A549 (cell line): ENCODE results near the gene EXOC3L2. TPM values are rescaled to one million over a fixed set of nuclear protein-coding genes. Genes with fewer than 3 reads are reported as not detected.

ENCODE experiments used
- ATAC-seq, 2 experiments: fragments of 200-7000 bp in 1 of 2; fragments of >200 bp in 1 of 2; cut with Nextera tagmentation in 1 of 2; cut with Tn5 transposase in 1 of 2; 3 replicates each; pipeline versions ENCODE4 v1.8.0 to v1.9.1; 2018 to 2020; ENCODE audit warnings: mild to moderate bottlenecking in 1 of 2, moderate library complexity in 1 of 2
- CTCF ChIA-PET: fragments of 300-600 bp; sonication (Branson Sonifier 250); formaldehyde crosslinking; extraction: SDS; loops from one replicate; lab custom pipeline; 2021; ENCODE audit warnings: antibody characterized with exemption, inconsistent platforms; lab: Yijun Ruan, JAX
- POLR2A ChIA-PET: fragments of 350-600 bp; formaldehyde crosslinking; extraction: SDS; loops from one replicate; lab custom pipeline; 2021; ENCODE audit warnings: antibody characterized with exemption, inconsistent platforms; lab: Yijun Ruan, JAX
- DNase-seq, 2 experiments: peaks; one replicate each; pipeline versions ENCODE4 v3.0.0 to v3.0.0-alpha.2; 2011 to 2016; ENCODE audit warnings: low read depth in 1 of 2, low spot score in 1 of 2
- FAIRE-seq: peaks from 2 replicates; lab custom pipeline; 2011; peaks lifted over from hg19 to GRCh38; lab: Jason Lieb, UNC
- H3K27ac ChIP-seq, 2 experiments: fragments of >200 bp; sonication (Bioruptor Twin); formaldehyde crosslinking; 3 replicates each; pipeline ENCODE4 v1.5.1; 2016 to 2017
- H3K4me1 ChIP-seq: fragments of >200 bp; sonication (Bioruptor Twin); formaldehyde crosslinking; 3 replicates; pipeline ENCODE4 v1.6.1; 2016
- H3K4me2 ChIP-seq: fragments of >200 bp; sonication (Bioruptor Twin); formaldehyde crosslinking; 3 replicates; pipeline ENCODE4 v1.6.1; 2016
- H3K4me3 ChIP-seq: fragments of >200 bp; sonication (Bioruptor Twin); formaldehyde crosslinking; 3 replicates; pipeline ENCODE4 v1.5.1; 2016
- H3K9me3 ChIP-seq: fragments of >200 bp; sonication (Bioruptor Twin); formaldehyde crosslinking; 3 replicates; pipeline ENCODE4 v1.6.1; 2016
- GATA3 ChIP-seq: IDR thresholded peaks from 2 replicates; pipeline ENCODE4 v1.6.1; 2012; ENCODE audit warnings: borderline replicate concordance
- HEYL ChIP-seq: fragments of 250-450 bp; sonication (Bioruptor Pico); IDR thresholded peaks from 2 replicates; pipeline ENCODE4 v1.8.0; 2021; ENCODE audit warnings: mild to moderate bottlenecking, moderate library complexity
- HOXA7 ChIP-seq: fragments of 250-450 bp; sonication (Bioruptor Pico); IDR thresholded peaks from 2 replicates; pipeline ENCODE4 v1.5.0; 2020; ENCODE audit warnings: mild to moderate bottlenecking, moderate library complexity
- JUN ChIP-seq, 2 experiments: fragments of >200 bp; sonication (Bioruptor Twin); formaldehyde crosslinking; IDR thresholded peaks; 2 replicates in 1 of 2; 3 replicates in 1 of 2; pipeline ENCODE4 v1.6.1; 2016 to 2017
- KDM5A ChIP-seq: fragments of 200-600 bp; sonication (generic); IDR thresholded peaks from 2 replicates; pipeline ENCODE4 v1.6.1; 2016; ENCODE audit warnings: antibody characterized with exemption, mild to moderate bottlenecking
- MYC ChIP-seq: IDR thresholded peaks from 2 replicates; pipeline ENCODE4 v1.6.1; 2012; ENCODE audit warnings: mild to moderate bottlenecking, inconsistent platforms, low read length, improper control_type of control experiment, borderline replicate concordance
- NFE2L2 ChIP-seq: fragments of 150-350 bp; conservative IDR thresholded peaks from 2 replicates; pipeline ENCODE4 v1.6.1; 2014; ENCODE audit warnings: low read length
- PHF8 ChIP-seq: fragments of 200-600 bp; sonication (generic); IDR thresholded peaks from 2 replicates; pipeline ENCODE4 v1.6.1; 2016; ENCODE audit warnings: low read depth, mild to moderate bottlenecking, antibody characterized with exemption, moderate library complexity, borderline replicate concordance
- POLR2A ChIP-seq: IDR thresholded peaks from 2 replicates; pipeline ENCODE4 v1.6.1; 2012; ENCODE audit warnings: mild to moderate bottlenecking, low read length
- POLR2AphosphoS2 ChIP-seq: conservative IDR thresholded peaks from 2 replicates; pipeline ENCODE4 v1.6.1; 2012; ENCODE audit warnings: low read length, improper control_type of control experiment, inconsistent platforms
- RAD21 ChIP-seq, 2 experiments: fragments of >200 bp in 1 of 2; sonication (Bioruptor Twin) in 1 of 2; formaldehyde crosslinking in 1 of 2; IDR thresholded peaks in 1 of 2; conservative IDR thresholded peaks in 1 of 2; 2 replicates in 1 of 2; 3 replicates in 1 of 2; pipeline ENCODE4 v1.6.1; 2012 to 2018; ENCODE audit warnings: inconsistent platforms in 1 of 2
- RCOR1 ChIP-seq: fragments of 150-350 bp; IDR thresholded peaks from 2 replicates; pipeline ENCODE4 v1.6.1; 2014; ENCODE audit warnings: antibody characterized with exemption, low read length, low read depth
- SREBF2 ChIP-seq: fragments of 450-650 bp; IDR thresholded peaks from 2 replicates; pipeline ENCODE4 v1.6.1; 2014; ENCODE audit warnings: mild to moderate bottlenecking, moderate library complexity
- TFCP2L1 ChIP-seq: fragments of 250-450 bp; sonication (Bioruptor Pico); IDR thresholded peaks from 2 replicates; pipeline ENCODE4 v1.5.0; 2021; ENCODE audit warnings: mild to moderate bottlenecking
- ZC3H11A ChIP-seq: fragments of 450-650 bp; IDR thresholded peaks from 2 replicates; pipeline ENCODE4 v1.6.1; 2014; ENCODE audit warnings: antibody characterized with exemption, mild to moderate bottlenecking
- WGBS: methylation state at CpG from one replicate; pipeline ENCODE4 v1.1.6; 2017; ENCODE audit errors: missing lambda C conversion rate; 5-methylcytosine and 5-hydroxymethylcytosine counted together
- polyA plus RNA-seq, 4 experiments: library from polyadenylated mRNA; depleted of rRNA in 3 of 4; stranded (reverse); fragments of >200 nt; fragmentation: RNase III in 1 of 4; extraction: RNeasy Plus Mini Kit Qiagen cat#74134 plus additional on column Dnase treatment in 1 of 4; gene quantifications; 2 replicates in 3 of 4; 3 replicates in 1 of 4; pipeline ENCODE4 v1.2.3, GENCODE V29; 2011 to 2017
- TF ChIP-seq, protein P1 (sequence below): fragments of >200 bp; sonication (Bioruptor Twin); formaldehyde crosslinking; IDR thresholded peaks from 3 replicates; pipeline ENCODE4 v1.6.1; 2016
- TF ChIP-seq, protein P2 (sequence below): IDR thresholded peaks from 2 replicates; pipeline ENCODE4 v1.6.1; 2012
- TF ChIP-seq, protein P3 (sequence below): fragments of >200 bp; sonication (Bioruptor Twin); formaldehyde crosslinking; IDR thresholded peaks from 2 replicates; pipeline ENCODE4 v1.6.1; 2016
- TF ChIP-seq, protein P4 (sequence below): fragments of 450-650 bp; IDR thresholded peaks from 2 replicates; pipeline ENCODE4 v1.6.1; 2014; ENCODE audit warnings: antibody characterized with exemption
- TF ChIP-seq, protein P5 (sequence below): fragments of >200 bp; sonication (Bioruptor Twin); formaldehyde crosslinking; IDR thresholded peaks from 3 replicates; pipeline ENCODE4 v1.5.1; 2016
- TF ChIP-seq, protein P6 (sequence below): IDR thresholded peaks from 2 replicates; pipeline ENCODE4 v1.6.1; 2012; ENCODE audit warnings: low read depth, borderline replicate concordance
- TF ChIP-seq, protein P7 (sequence below): fragments of 250-450 bp; sonication (Bioruptor Pico); IDR thresholded peaks from 2 replicates; pipeline ENCODE4 v1.5.0; 2021; ENCODE audit warnings: mild to moderate bottlenecking, moderate library complexity, borderline replicate concordance
- TF ChIP-seq, protein P8 (sequence below): fragments of 150-350 bp; IDR thresholded peaks from 2 replicates; pipeline ENCODE4 v1.6.1; 2014; ENCODE audit warnings: low read depth, mild to moderate bottlenecking, low read length

Gene EXOC3L2
- polyA plus RNA-seq, 2 of the 4 experiments (the other 2 are of a cell fraction), result 0.16 to 0.50 TPM

DNA sequence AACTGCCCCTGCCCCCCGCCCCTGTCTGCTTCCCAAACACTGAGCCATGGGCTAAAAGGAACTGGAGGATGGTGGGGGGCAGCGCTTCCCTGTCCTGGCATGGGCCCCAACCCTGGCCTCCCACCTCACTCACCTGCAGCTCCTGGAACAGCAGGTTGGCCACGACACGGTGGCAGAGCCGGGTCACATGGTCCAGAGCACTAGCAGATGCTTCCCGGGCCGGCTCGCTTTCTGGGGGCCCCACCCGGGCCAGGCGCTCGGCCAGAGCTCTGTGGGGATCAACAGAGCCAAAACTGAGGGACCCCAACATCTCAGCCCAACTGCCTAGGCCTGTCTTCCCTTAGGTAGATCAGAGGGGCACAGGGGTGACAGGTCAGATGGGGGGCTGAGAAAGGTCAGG, 20.6 kb downstream of the EXOC3L2 start:
- no peak for FAIRE-seq
- TF ChIP-seq NFE2L2 (no peak), HEYL (CRISPR knock-in tag) (no peak), HOXA7 (CRISPR knock-in tag) (no peak), GATA3 (no peak), KDM5A (no peak), ZC3H11A (no peak), POLR2A (no peak), RCOR1 (no peak), POLR2AphosphoS2 (no peak), JUN (IDR thresholded peaks at IDR 0.05) (no peak), PHF8 (no peak), RAD21 (conservative IDR thresholded peaks at IDR 0.05 in 1 of 2, IDR thresholded peaks at IDR 0.05 in 1 of 2) (no peak)
- TF ChIP-seq, protein P1, sequence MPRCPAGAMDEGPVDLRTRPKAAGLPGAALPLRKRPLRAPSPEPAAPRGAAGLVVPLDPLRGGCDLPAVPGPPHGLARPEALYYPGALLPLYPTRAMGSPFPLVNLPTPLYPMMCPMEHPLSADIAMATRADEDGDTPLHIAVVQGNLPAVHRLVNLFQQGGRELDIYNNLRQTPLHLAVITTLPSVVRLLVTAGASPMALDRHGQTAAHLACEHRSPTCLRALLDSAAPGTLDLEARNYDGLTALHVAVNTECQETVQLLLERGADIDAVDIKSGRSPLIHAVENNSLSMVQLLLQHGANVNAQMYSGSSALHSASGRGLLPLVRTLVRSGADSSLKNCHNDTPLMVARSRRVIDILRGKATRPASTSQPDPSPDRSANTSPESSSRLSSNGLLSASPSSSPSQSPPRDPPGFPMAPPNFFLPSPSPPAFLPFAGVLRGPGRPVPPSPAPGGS, result no peak
- TF ChIP-seq, protein P2, sequence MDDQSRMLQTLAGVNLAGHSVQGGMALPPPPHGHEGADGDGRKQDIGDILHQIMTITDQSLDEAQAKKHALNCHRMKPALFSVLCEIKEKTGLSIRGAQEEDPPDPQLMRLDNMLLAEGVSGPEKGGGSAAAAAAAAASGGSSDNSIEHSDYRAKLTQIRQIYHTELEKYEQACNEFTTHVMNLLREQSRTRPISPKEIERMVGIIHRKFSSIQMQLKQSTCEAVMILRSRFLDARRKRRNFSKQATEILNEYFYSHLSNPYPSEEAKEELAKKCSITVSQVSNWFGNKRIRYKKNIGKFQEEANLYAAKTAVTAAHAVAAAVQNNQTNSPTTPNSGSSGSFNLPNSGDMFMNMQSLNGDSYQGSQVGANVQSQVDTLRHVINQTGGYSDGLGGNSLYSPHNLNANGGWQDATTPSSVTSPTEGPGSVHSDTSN, result no peak
- TF ChIP-seq, protein P3, sequence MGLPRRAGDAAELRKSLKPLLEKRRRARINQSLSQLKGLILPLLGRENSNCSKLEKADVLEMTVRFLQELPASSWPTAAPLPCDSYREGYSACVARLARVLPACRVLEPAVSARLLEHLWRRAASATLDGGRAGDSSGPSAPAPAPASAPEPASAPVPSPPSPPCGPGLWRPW, result no peak
- TF ChIP-seq, protein P4, sequence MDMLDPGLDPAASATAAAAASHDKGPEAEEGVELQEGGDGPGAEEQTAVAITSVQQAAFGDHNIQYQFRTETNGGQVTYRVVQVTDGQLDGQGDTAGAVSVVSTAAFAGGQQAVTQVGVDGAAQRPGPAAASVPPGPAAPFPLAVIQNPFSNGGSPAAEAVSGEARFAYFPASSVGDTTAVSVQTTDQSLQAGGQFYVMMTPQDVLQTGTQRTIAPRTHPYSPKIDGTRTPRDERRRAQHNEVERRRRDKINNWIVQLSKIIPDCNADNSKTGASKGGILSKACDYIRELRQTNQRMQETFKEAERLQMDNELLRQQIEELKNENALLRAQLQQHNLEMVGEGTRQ, result no peak
- TF ChIP-seq, protein P5, sequence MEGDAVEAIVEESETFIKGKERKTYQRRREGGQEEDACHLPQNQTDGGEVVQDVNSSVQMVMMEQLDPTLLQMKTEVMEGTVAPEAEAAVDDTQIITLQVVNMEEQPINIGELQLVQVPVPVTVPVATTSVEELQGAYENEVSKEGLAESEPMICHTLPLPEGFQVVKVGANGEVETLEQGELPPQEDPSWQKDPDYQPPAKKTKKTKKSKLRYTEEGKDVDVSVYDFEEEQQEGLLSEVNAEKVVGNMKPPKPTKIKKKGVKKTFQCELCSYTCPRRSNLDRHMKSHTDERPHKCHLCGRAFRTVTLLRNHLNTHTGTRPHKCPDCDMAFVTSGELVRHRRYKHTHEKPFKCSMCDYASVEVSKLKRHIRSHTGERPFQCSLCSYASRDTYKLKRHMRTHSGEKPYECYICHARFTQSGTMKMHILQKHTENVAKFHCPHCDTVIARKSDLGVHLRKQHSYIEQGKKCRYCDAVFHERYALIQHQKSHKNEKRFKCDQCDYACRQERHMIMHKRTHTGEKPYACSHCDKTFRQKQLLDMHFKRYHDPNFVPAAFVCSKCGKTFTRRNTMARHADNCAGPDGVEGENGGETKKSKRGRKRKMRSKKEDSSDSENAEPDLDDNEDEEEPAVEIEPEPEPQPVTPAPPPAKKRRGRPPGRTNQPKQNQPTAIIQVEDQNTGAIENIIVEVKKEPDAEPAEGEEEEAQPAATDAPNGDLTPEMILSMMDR, result no peak
- TF ChIP-seq, protein P6, sequence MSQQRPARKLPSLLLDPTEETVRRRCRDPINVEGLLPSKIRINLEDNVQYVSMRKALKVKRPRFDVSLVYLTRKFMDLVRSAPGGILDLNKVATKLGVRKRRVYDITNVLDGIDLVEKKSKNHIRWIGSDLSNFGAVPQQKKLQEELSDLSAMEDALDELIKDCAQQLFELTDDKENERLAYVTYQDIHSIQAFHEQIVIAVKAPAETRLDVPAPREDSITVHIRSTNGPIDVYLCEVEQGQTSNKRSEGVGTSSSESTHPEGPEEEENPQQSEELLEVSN, result no peak

DNA sequence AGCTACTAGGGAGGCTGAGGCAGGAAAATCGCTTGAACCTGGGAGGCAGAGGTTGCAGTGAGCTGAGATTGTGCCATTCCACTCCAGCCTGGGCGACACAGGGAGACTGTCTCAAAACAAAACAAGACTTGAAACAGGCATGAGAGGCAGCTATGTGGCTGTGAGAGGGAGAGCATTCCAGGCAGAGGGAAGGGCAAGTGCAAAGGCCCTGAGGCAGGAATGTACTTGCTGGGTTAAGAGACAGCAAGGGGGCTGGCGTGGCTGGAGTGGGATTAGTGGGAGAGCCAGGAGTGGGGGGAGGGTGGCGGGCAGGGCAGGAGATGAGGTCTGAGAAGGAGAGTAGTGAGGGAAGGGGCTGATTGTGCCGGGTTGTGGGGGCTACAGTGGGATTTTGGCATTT, 21.3 kb downstream of the EXOC3L2 start:
- Histone ChIP-seq H3K4me2 (no peak overlapping the region), H3K4me3 (no peak overlapping the region), H3K4me1 (no peaks in the 10 kb centered on the region), H3K9me3 (no peaks in the 10 kb centered on the region), H3K27ac (no peak overlapping the region)
- no peak for FAIRE-seq
- ChIA-PET CTCF (interaction anchor here (1.0 kb wide), 1 partner anchor 262 kb away, joined by 3 read pairs; no protein-coding TSS in a partner anchor), POLR2A (no interaction called here)
- no peak for DNase-seq
- ATAC-seq, result no peak
- TF ChIP-seq GATA3, result no peak
- 52% methylated on average over 5 of the region's 5 CpGs for WGBS

More for the DNA sequence above, 20.6 kb downstream of the EXOC3L2 start:
- Histone ChIP-seq H3K4me2 (no peak overlapping the region), H3K9me3 (no peaks in the 10 kb centered on the region), H3K27ac (no peak overlapping the region), H3K4me3 (no peak overlapping the region), H3K4me1 (no peaks in the 10 kb centered on the region)
- 59% methylated on average over 9 of the region's 11 CpGs for WGBS
- POLR2A ChIA-PET, result no interaction called here
- no peak for DNase-seq
- no peak; a peak in 1 of 6 replicates for ATAC-seq
- CTCF ChIA-PET, result no interaction called here

DNA sequence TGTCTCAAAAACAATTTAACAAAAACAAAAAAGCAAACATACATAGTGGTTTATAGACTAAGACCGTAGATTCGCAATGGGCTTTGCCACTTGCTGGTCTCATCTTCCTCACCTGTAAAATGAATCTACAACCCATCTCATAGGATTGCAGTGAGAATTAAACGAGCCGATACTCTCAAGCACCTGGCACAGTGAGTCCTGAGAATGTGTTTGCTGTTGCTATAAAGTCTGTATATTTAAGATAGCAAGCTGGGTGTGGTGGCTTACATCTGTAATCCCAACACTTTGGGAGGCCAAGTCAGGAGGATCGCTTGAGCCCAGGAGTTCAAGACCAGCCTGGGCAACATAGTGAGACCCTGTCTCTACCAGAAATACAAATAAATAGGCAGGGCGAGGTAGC, 22.5 kb downstream of the EXOC3L2 start:
- ChIA-PET CTCF (interaction anchor here (0.6 to 0.9 kb wide), 2 partner anchors 181 to 612 kb away, joined by 3 read pairs; no protein-coding TSS in a partner anchor), POLR2A (no interaction called here)
- no peak overlapping the region for H3K27ac ChIP-seq
- no peak overlapping the region for H3K4me3 ChIP-seq
- DNase-seq (no peak), FAIRE-seq (no peak), ATAC-seq (no peak)
- 75% methylated on average over 6 of the region's 6 CpGs for WGBS
- no peaks in the 10 kb centered on the region for H3K4me1 ChIP-seq
- H3K9me3 ChIP-seq, result no peaks in the 10 kb centered on the region
- no peak overlapping the region for H3K4me2 ChIP-seq
- TF ChIP-seq JUN (IDR thresholded peaks at IDR 0.05), result no peak
- TF ChIP-seq PHF8, result no peak
- TF ChIP-seq, protein P7, sequence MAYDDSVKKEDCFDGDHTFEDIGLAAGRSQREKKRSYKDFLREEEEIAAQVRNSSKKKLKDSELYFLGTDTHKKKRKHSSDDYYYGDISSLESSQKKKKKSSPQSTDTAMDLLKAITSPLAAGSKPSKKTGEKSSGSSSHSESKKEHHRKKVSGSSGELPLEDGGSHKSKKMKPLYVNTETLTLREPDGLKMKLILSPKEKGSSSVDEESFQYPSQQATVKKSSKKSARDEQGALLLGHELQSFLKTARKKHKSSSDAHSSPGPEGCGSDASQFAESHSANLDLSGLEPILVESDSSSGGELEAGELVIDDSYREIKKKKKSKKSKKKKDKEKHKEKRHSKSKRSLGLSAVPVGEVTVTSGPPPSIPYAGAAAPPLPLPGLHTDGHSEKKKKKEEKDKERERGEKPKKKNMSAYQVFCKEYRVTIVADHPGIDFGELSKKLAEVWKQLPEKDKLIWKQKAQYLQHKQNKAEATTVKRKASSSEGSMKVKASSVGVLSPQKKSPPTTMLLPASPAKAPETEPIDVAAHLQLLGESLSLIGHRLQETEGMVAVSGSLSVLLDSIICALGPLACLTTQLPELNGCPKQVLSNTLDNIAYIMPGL (CRISPR knock-in tag), result no peak
- TF ChIP-seq, protein P6, result no peak
- no peak for TF ChIP-seq NFE2L2
- TF ChIP-seq MYC, result no peak
- no peak for TF ChIP-seq TFCP2L1 (CRISPR knock-in tag)
- TF ChIP-seq, protein P8, sequence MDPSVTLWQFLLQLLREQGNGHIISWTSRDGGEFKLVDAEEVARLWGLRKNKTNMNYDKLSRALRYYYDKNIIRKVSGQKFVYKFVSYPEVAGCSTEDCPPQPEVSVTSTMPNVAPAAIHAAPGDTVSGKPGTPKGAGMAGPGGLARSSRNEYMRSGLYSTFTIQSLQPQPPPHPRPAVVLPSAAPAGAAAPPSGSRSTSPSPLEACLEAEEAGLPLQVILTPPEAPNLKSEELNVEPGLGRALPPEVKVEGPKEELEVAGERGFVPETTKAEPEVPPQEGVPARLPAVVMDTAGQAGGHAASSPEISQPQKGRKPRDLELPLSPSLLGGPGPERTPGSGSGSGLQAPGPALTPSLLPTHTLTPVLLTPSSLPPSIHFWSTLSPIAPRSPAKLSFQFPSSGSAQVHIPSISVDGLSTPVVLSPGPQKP, result no peak
- no peak for TF ChIP-seq SREBF2
- no peak for TF ChIP-seq RCOR1
- no peak for TF ChIP-seq POLR2A
